ENCODE results near the gene GNPDA1. TPM values are rescaled to one million over a fixed set of nuclear protein-coding genes. Genes with fewer than 3 reads are reported as not detected.

The GNPDA1 gene
- polyA plus RNA-seq, 3 donors, result 14.6 to 47.6 (median 24.3) TPM

DNA sequence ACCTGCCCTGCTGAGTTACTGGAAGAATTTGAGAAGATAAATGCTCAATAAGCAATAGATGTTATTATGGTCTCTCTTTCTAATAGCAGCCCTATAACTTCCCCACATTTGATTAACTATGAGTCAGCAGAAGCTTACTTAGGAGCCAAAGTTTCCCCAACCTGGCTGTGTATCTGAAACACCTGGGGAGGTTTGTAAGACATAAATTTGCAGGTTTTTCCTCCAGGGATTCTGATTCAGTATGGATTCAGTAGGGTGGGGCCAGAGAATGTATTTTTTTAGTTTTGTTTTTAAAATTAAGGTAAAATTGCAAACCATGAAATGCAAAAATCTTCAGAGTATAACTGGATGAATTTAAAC is 44.9 kb upstream of the GNPDA1 start:
- Histone ChIP-seq H3K79me2 (ENCODE audit: insufficient read depth, low read length) (no peaks in the 10 kb centered on the region), H3K9me3 (replicated peaks in 1 of 2; ENCODE audit: control insufficient read depth in 1 of 2, insufficient read depth in 1 of 2, low read length in 2 of 2) (no peaks in the 10 kb centered on the region), H3K9ac (ENCODE audit: insufficient read depth, low read length, poor library complexity, severe bottlenecking) (no peak overlapping the region), H2AFZ (ENCODE audit: insufficient read depth, low read depth, low read length, poor library complexity, severe bottlenecking) (no peak overlapping the region), H3K27me3 (ENCODE audit: control insufficient read depth in 2 of 2, insufficient read depth in 2 of 2, low read length in 2 of 2) (no peaks in the 10 kb centered on the region), H4K20me1 (ENCODE audit: insufficient read depth, low read length) (no peaks in the 10 kb centered on the region), H3K4me1 (ENCODE audit: control insufficient read depth in 1 of 2, insufficient read depth in 2 of 2, low read length in 2 of 2) (peaks cover 21 to 23% of the 10 kb centered on the region in 2 donors), H3K36me3 (replicated peaks in 1 of 2; ENCODE audit: control insufficient read depth in 1 of 2, insufficient read depth in 2 of 2, low read length in 2 of 2) (no peaks in the 10 kb centered on the region), H3K4me2 (replicated peaks; ENCODE audit: extremely low read depth, low read length, poor library complexity, severe bottlenecking) (no peak overlapping the region), H3K4me3 (replicated peaks in 1 of 3; ENCODE audit: low read depth in 2 of 3, low read length in 3 of 3) (no peak overlapping the region), H3K27ac (ENCODE audit: low read depth in 1 of 2, low read length in 2 of 2) (no peak overlapping the region)
- H3K27me3 Mint-ChIP-seq (ENCODE audit: low read depth in 3 of 3), result peaks cover 0 to 2% (median 1%) of the 10 kb centered on the region in 3 donors
- no peak for DNase-seq
- TF ChIP-seq, protein P1, sequence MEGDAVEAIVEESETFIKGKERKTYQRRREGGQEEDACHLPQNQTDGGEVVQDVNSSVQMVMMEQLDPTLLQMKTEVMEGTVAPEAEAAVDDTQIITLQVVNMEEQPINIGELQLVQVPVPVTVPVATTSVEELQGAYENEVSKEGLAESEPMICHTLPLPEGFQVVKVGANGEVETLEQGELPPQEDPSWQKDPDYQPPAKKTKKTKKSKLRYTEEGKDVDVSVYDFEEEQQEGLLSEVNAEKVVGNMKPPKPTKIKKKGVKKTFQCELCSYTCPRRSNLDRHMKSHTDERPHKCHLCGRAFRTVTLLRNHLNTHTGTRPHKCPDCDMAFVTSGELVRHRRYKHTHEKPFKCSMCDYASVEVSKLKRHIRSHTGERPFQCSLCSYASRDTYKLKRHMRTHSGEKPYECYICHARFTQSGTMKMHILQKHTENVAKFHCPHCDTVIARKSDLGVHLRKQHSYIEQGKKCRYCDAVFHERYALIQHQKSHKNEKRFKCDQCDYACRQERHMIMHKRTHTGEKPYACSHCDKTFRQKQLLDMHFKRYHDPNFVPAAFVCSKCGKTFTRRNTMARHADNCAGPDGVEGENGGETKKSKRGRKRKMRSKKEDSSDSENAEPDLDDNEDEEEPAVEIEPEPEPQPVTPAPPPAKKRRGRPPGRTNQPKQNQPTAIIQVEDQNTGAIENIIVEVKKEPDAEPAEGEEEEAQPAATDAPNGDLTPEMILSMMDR (IDR thresholded peaks at IDR 0.05), result no peak
- H3K36me3 Mint-ChIP-seq, result no peaks in the 10 kb centered on the region
- peaks cover 24% of the 10 kb centered on the region for H3K4me1 Mint-ChIP-seq
- H3K27ac Mint-ChIP-seq, result no peak overlapping the region
- no peak overlapping the region for H3K4me3 Mint-ChIP-seq
- no peaks in the 10 kb centered on the region for H3K9me3 Mint-ChIP-seq
- intact Hi-C loops (cut with micrococcal nuclease), result no loop called here

DNA sequence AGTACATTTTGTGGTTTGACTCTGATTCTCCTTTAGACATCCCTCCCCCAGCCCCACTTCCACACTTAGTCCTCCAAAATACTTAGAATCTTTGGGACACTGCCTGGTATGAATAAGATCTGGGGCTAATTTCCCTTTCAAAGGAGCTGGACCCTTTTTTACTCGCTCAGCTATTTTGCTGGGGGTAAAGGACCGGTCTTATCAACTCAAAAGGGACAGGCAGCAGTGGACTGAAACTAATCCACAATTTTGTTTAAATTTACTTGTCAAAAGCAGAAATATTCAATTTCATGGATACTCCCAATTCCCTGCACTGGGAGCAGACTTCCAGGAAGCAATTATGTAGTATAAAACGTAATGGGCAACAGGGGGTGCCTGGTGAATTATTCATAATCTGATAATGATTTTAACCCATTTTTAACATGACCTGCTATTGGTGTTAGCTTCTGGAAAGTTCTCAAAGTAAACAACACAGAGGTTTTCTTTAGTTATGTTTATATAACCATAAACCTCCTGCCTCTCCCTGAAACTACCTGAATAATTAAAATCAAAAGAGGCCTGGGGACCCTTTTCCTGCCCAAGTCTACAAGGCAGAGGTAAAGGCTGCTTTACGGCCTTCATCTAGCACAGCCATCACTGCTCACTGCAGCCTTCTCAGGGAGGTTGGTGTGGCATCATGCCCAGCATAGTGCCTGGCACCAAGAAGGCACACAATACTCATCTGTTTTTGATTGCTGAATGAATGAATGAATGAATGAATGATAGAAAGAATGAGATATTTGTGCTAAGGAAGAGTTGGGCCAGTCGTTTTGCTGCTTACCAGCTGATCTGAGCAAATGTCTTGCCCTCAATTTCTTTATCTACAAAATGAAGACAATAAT is 44.2 kb upstream of the GNPDA1 start:
- DNase-seq, result no peak
- Mint-ChIP-seq H3K27ac (no peak overlapping the region), H3K9me3 (no peaks in the 10 kb centered on the region), H3K36me3 (no peaks in the 10 kb centered on the region), H3K4me1 (peaks cover 30% of the 10 kb centered on the region), H3K27me3 (ENCODE audit: low read depth in 3 of 3) (peaks cover 0 to 2% (median 1%) of the 10 kb centered on the region in 3 donors), H3K4me3 (no peak overlapping the region)
- no peaks in the 10 kb centered on the region for H3K79me2 ChIP-seq (ENCODE audit: insufficient read depth, low read length)
- no peak overlapping the region for H2AFZ ChIP-seq (ENCODE audit: insufficient read depth, low read depth, low read length, poor library complexity, severe bottlenecking)
- WGBS (ENCODE audit: insufficient coverage), result 100% methylated on average over 3 of the region's 5 CpGs
- no peak overlapping the region for H3K27ac ChIP-seq (ENCODE audit: low read depth in 1 of 2, low read length in 2 of 2)
- H3K4me3 ChIP-seq (replicated peaks in 1 of 3; ENCODE audit: low read depth in 2 of 3, low read length in 3 of 3), result no peak overlapping the region
- no peak overlapping the region for H3K4me2 ChIP-seq (replicated peaks; ENCODE audit: extremely low read depth, low read length, poor library complexity, severe bottlenecking)
- H3K36me3 ChIP-seq (replicated peaks in 1 of 2; ENCODE audit: control insufficient read depth in 1 of 2, insufficient read depth in 2 of 2, low read length in 2 of 2), result no peaks in the 10 kb centered on the region
- no peaks in the 10 kb centered on the region for H3K27me3 ChIP-seq (ENCODE audit: control insufficient read depth in 2 of 2, insufficient read depth in 2 of 2, low read length in 2 of 2)
- peaks cover 28 to 29% of the 10 kb centered on the region in 2 donors for H3K4me1 ChIP-seq (ENCODE audit: control insufficient read depth in 1 of 2, insufficient read depth in 2 of 2, low read length in 2 of 2)
- H3K9ac ChIP-seq (ENCODE audit: insufficient read depth, low read length, poor library complexity, severe bottlenecking), result no peak overlapping the region
- H3K9me3 ChIP-seq (replicated peaks in 1 of 2; ENCODE audit: control insufficient read depth in 1 of 2, insufficient read depth in 1 of 2, low read length in 2 of 2), result no peaks in the 10 kb centered on the region
- TF ChIP-seq, protein P1 (IDR thresholded peaks at IDR 0.05), result no peak
- H4K20me1 ChIP-seq (ENCODE audit: insufficient read depth, low read length), result no peaks in the 10 kb centered on the region
- intact Hi-C loops (cut with micrococcal nuclease), result no loop called here
